Suprapubic skin (tissue), 4 donors: ENCODE results near the gene IRX1.

ENCODE experiments used
- POLR2A ChIP-seq, 2 donors: fragments of 450-650 bp; IDR thresholded peaks; one replicate each; pipeline ENCODE4 v1.6.1; 2017; ENCODE audit warnings: antibody characterized with exemption in 2 of 2, mild to moderate bottlenecking in 2 of 2, moderate library complexity in 2 of 2
- POLR2AphosphoS5 ChIP-seq, 3 donors: sonication (generic); formaldehyde crosslinking; IDR thresholded peaks; one replicate each; pipeline ENCODE4 v1.6.1; 2017; ENCODE audit warnings: antibody characterized with exemption in 3 of 3

DNA sequence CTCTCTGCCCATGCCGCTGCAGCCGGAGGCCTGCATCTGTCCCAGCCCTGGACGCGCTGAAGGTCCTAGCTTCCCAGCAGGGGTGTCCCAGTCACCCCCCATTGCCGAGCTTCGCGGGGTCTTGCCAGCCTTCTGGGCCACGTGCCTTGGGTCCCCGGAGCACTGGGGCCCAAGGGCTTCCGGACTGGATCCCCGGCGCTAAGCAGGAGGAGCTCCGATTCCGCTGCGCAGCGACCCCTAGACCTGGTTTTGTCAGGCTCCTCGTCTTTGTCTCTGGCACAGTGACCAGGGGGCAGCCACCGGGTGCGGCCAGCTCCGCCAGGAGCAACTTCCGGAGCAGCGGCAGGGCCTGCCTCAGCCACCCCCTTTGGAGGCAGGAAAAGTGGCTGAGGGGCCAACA is 3.3 kb upstream of the IRX1 start:
- TF ChIP-seq POLR2AphosphoS5 (IDR thresholded peaks at IDR 0.05) (no peak), POLR2A (IDR thresholded peaks at IDR 0.05) (no peak)
